NCI-H2196 (cell line): ENCODE measurements around the gene NOD1.
"Not testable (repeated sequence)": the region's sequence is repeated elsewhere in the genome, so short reads cannot be mapped to it uniquely, and the experiment has no call there.

Experiments
- DNase-seq: peaks from one replicate; lab custom pipeline; 2025; ENCODE audit not compliant: unreplicated experiment; lab: John Stamatoyannopoulos, UW

Gene NOD1

GRCh38 chr7:30504301-30505173 lies 26.0 kb upstream of the NOD1 start, which contains the start of gene GGCT:
Gene GGCT (minus strand): TSS chr7:30504829. CDS start chr7:30504709, 120 bp downstream.
- DNase-seq, result peak; percentile 97

- DNase-seq, result no peak
Observed at GRCh38 chr7:30503274-30504212, 25.0 kb upstream of the NOD1 start.

- no peak for DNase-seq
Observed at GRCh38 chr7:30502470-30503251, 24.1 kb upstream of the NOD1 start.

- no peak for DNase-seq
Observed at GRCh38 chr7:30501264-30501663, 22.7 kb upstream of the NOD1 start.

- no peak for DNase-seq
Observed at GRCh38 chr7:30493228-30493627, 14.6 kb upstream of the NOD1 start.

GRCh38 chr7:30491417-30491816 lies 12.8 kb upstream of the NOD1 start:
- DNase-seq, result no peak

- no peak for DNase-seq
Observed at GRCh38 chr7:30487371-30487770, 8.8 kb upstream of the NOD1 start.

- no peak for DNase-seq
Observed at GRCh38 chr7:30485667-30486066, 7.1 kb upstream of the NOD1 start.

GRCh38 chr7:30481416-30481815 lies 2.8 kb upstream of the NOD1 start:
- DNase-seq, result not testable (repeated sequence)

- DNase-seq, result peak; percentile 18
Observed at GRCh38 chr7:30479202-30480120, 877 bp upstream of the NOD1 start.

- peak; percentile 42 for DNase-seq
Observed at GRCh38 chr7:30476459-30477145, 2.0 kb downstream of the NOD1 start.

- DNase-seq, result no peak
Observed at GRCh38 chr7:30475580-30475979, 3.0 kb downstream of the NOD1 start.

GRCh38 chr7:30474893-30475292 lies 3.7 kb downstream of the NOD1 start:
- DNase-seq, result no peak

GRCh38 chr7:30474485-30474884 lies 4.1 kb downstream of the NOD1 start:
- no peak for DNase-seq

- no peak for DNase-seq
Observed at GRCh38 chr7:30473903-30474302, 4.7 kb downstream of the NOD1 start.

GRCh38 chr7:30472784-30473775 lies 5.5 kb downstream of the NOD1 start:
- DNase-seq, result no peak

GRCh38 chr7:30472081-30472783 lies 6.4 kb downstream of the NOD1 start:
- no peak for DNase-seq
